HG03066 (cell line): ENCODE results near the gene TMEM179.
"Not testable (repeated sequence)": the region's sequence is repeated elsewhere in the genome, so short reads cannot be mapped to it uniquely, and the experiment has no call there.

Experiments
- ATAC-seq: cut with Tn5 transposase; IDR thresholded peaks from one replicate; pipeline ENCODE4 v1.9.1; 2021; ENCODE audit warnings: low read depth; ENCODE audit not compliant: unreplicated experiment

Gene TMEM179

GRCh38 chr14:104588066-104588857 lies 16.3 kb downstream of the TMEM179 start:
- ATAC-seq: no peak

- no peak for ATAC-seq
These were observed 16.9 kb downstream of the TMEM179 start for GRCh38 chr14:104587641-104588040.

GRCh38 chr14:104586832-104587620 lies 17.5 kb downstream of the TMEM179 start:
- no peak for ATAC-seq

- ATAC-seq: no peak
These were observed 18.4 kb downstream of the TMEM179 start for GRCh38 chr14:104585966-104586697.

- ATAC-seq: no peak
These were observed 20.0 kb downstream of the TMEM179 start for GRCh38 chr14:104584557-104584956.

GRCh38 chr14:104583424-104584306 lies 20.9 kb downstream of the TMEM179 start:
- no peak for ATAC-seq

GRCh38 chr14:104582662-104583061 lies 21.9 kb downstream of the TMEM179 start:
- ATAC-seq: no peak

- no peak for ATAC-seq
These were observed 22.6 kb downstream of the TMEM179 start for GRCh38 chr14:104582005-104582404.

- no peak for ATAC-seq
These were observed 23.1 kb downstream of the TMEM179 start for GRCh38 chr14:104581521-104581920.

GRCh38 chr14:104580961-104581360 lies 23.6 kb downstream of the TMEM179 start:
- ATAC-seq: no peak

- ATAC-seq: not testable (repeated sequence)
These were observed 24.6 kb downstream of the TMEM179 start for GRCh38 chr14:104579939-104580338.

- ATAC-seq: no peak
These were observed 25.1 kb downstream of the TMEM179 start, which contains the start of gene C14orf180 for GRCh38 chr14:104579507-104579906. Gene C14orf180, plus strand, starts transcription at chr14:104579764. Its CDS starts 6,667 bp downstream, at chr14:104586431.

- no peak for ATAC-seq
These were observed 26.3 kb downstream of the TMEM179 start for GRCh38 chr14:104578321-104578720.

GRCh38 chr14:104577847-104578301 lies 26.7 kb downstream of the TMEM179 start:
- ATAC-seq: no peak

- ATAC-seq: no peak
These were observed 27.1 kb downstream of the TMEM179 start for GRCh38 chr14:104577426-104577825.

- ATAC-seq: no peak
These were observed 27.6 kb downstream of the TMEM179 start for GRCh38 chr14:104576970-104577332.

- ATAC-seq: no peak
These were observed 28.2 kb downstream of the TMEM179 start for GRCh38 chr14:104576232-104576969.

- ATAC-seq: no peak
These were observed 29.5 kb downstream of the TMEM179 start for GRCh38 chr14:104574978-104575583.

- ATAC-seq: no peak
These were observed 30.0 kb downstream of the TMEM179 start for GRCh38 chr14:104574536-104574935.
